ENCODE results near the gene CDH13.

GRCh38 chr16:83455716-83456115 is 828.9 kb downstream of the CDH13 start:
- TF ChIP-seq CTCF (IDR thresholded peaks at IDR 0.05; ENCODE audit: borderline replicate concordance, extremely low read depth, low read length, poor library complexity, severe bottlenecking) = no peak
- TF ChIP-seq EZH2 (IDR thresholded peaks at IDR 0.05; ENCODE audit: borderline replicate concordance, low read depth, low read length, severe bottlenecking) = no peak
